HCT116 (cell line): Measurements from ENCODE around the gene GOLT1A. TPM values are rescaled to one million over a fixed set of nuclear protein-coding genes. Genes with fewer than 3 reads are reported as not detected.

Experiments
- ATAC-seq: fragments of 200-7000 bp; cut with Tn5 transposase; 2 replicates; pipeline ENCODE4 v1.9.1; 2020; ENCODE audit warnings: mild to moderate bottlenecking, moderate library complexity
- BruUV-seq: library from RNA; stranded (reverse); fragments of 400-500 nt; replicated peaks from 2 replicates; lab custom pipeline; 2021; lab: Mats Ljungman, UMichigan
- CTCF ChIA-PET: fragments of 300-600 bp; sonication (Branson Sonifier 250); formaldehyde crosslinking; loops from one replicate; lab custom pipeline; 2021; ENCODE audit warnings: antibody characterized with exemption; lab: Charles Lee
- POLR2A ChIA-PET: fragments of 300-600, 350-600 bp; sonication (Branson Sonifier 250); formaldehyde crosslinking; loops from one replicate; lab custom pipeline; 2021; ENCODE audit warnings: antibody characterized with exemption; lab: Charles Lee
- RAD21 ChIA-PET, 2 experiments: fragments of 300-600 bp; sonication (Branson Sonifier 250); formaldehyde crosslinking; loops; one replicate each; lab custom pipeline; 2023; ENCODE audit warnings: low total read pairs in 2 of 2; ENCODE audit not compliant: uncharacterized antibody in 2 of 2, unreplicated experiment in 2 of 2, low non-redundant PET in 1 of 2; lab: Charles Lee
- DNase-seq: peaks from one replicate; pipeline ENCODE4 v3.0.0-alpha.2; 2010; ENCODE audit warnings: low read depth, low spot score
- H2AFZ ChIP-seq: fragments of 200-600 bp; shearing (Covaris generic), sonication (generic); 2 replicates; pipeline ENCODE4 v1.6.1; 2017; ENCODE audit warnings: low read depth, mixed run types, mixed read lengths, antibody characterized with exemption, low read length; ENCODE audit not compliant: poor library complexity, severe bottlenecking
- H3K27ac ChIP-seq: 2 replicates; pipeline ENCODE4 v1.5.1; 2012; ENCODE audit warnings: low read depth, low read length
- H3K27me3 ChIP-seq: fragments of 200-600 bp; sonication (generic); 2 replicates; pipeline ENCODE4 v1.6.1; 2016; ENCODE audit warnings: mixed run types, low read length, mixed read lengths; ENCODE audit not compliant: insufficient read depth
- H3K36me3 ChIP-seq, 2 experiments: fragments of 200-500 bp in 1 of 2; fragments of 200-600 bp in 1 of 2; sonication (Bioruptor generic) in 1 of 2; sonication (generic) in 1 of 2; 2 replicates each; pipeline versions ENCODE4 v1.5.1 to v1.6.1; 2014 to 2016; ENCODE audit warnings: low read length in 2 of 2, inconsistent platforms in 1 of 2, mixed read lengths in 1 of 2, mixed run types in 1 of 2; ENCODE audit not compliant: insufficient read depth in 2 of 2, control insufficient read depth in 1 of 2
- H3K4me1 ChIP-seq, 2 experiments: fragments of 200-600 bp in 1 of 2; sonication (generic) in 1 of 2; 2 replicates each; pipeline versions ENCODE4 v1.5.1 to v1.6.1; 2012 to 2017; ENCODE audit warnings: low read length in 2 of 2, inconsistent platforms in 1 of 2, mild to moderate bottlenecking in 1 of 2, mixed read lengths in 1 of 2, mixed run types in 1 of 2, moderate library complexity in 1 of 2; ENCODE audit not compliant: insufficient read depth in 2 of 2, control insufficient read depth in 1 of 2
- H3K4me2 ChIP-seq: fragments of 200-600 bp; sonication (generic); 2 replicates; pipeline ENCODE4 v1.6.1; 2017; ENCODE audit warnings: mixed run types, low read length, mixed read lengths
- H3K4me3 ChIP-seq, 2 experiments: fragments of 200-600 bp in 1 of 2; sonication (generic) in 1 of 2; replicated peaks in 1 of 2; 2 replicates each; pipeline ENCODE4 v1.5.1; 2011 to 2016; ENCODE audit warnings: low read length in 2 of 2, control low read depth in 1 of 2, low read depth in 1 of 2, mild to moderate bottlenecking in 1 of 2, mixed read lengths in 1 of 2, mixed run types in 1 of 2
- H3K79me2 ChIP-seq: fragments of 200-600 bp; sonication (generic); 2 replicates; pipeline ENCODE4 v1.6.1; 2017; ENCODE audit warnings: mild to moderate bottlenecking, mixed run types, low read length, moderate library complexity, mixed read lengths; ENCODE audit not compliant: insufficient read depth
- H3K9ac ChIP-seq: fragments of 200-600 bp; sonication (generic); 2 replicates; pipeline ENCODE4 v1.6.1; 2016; ENCODE audit warnings: low read length, mixed read lengths
- H3K9me2 ChIP-seq: fragments of 200-600 bp; sonication (generic), shearing (Covaris generic); 2 replicates; pipeline ENCODE4 v1.6.1; 2017; ENCODE audit warnings: mixed run types, mild to moderate bottlenecking, moderate library complexity; ENCODE audit not compliant: insufficient read depth
- H3K9me3 ChIP-seq, 2 experiments: fragments of 200-500 bp in 1 of 2; fragments of 200-600 bp in 1 of 2; sonication (Bioruptor generic) in 1 of 2; sonication (generic) in 1 of 2; 2 replicates each; pipeline ENCODE4 v1.6.1; 2014 to 2017; ENCODE audit warnings: low read length in 2 of 2, mixed read lengths in 2 of 2, inconsistent platforms in 1 of 2, low read depth in 1 of 2, mild to moderate bottlenecking in 1 of 2, mixed run types in 1 of 2, moderate library complexity in 1 of 2; ENCODE audit not compliant: control insufficient read depth in 1 of 2, insufficient read depth in 1 of 2
- H4K20me1 ChIP-seq: fragments of 200-600 bp; sonication (generic), shearing (Covaris generic); 2 replicates; pipeline ENCODE4 v1.6.1; 2017; ENCODE audit warnings: mixed run types, mild to moderate bottlenecking, moderate library complexity; ENCODE audit not compliant: insufficient read depth
- ATF3 ChIP-seq: IDR thresholded peaks from 2 replicates; pipeline ENCODE4 v1.6.1; 2012
- FOSL1 ChIP-seq: IDR thresholded peaks from 2 replicates; pipeline ENCODE4 v1.6.1; 2012; ENCODE audit warnings: low read depth
- JUND ChIP-seq: IDR thresholded peaks from 2 replicates; pipeline ENCODE4 v1.6.1; 2012
- POLR2A ChIP-seq: IDR thresholded peaks from 2 replicates; pipeline ENCODE4 v1.7.0; 2011; ENCODE audit warnings: borderline replicate concordance; ENCODE audit not compliant: insufficient read depth, insufficient read length; ENCODE audit errors: extremely low read depth
- POLR2AphosphoS5 ChIP-seq: IDR thresholded peaks from 2 replicates; pipeline ENCODE4 v1.6.1; 2011; ENCODE audit warnings: mild to moderate bottlenecking, low read depth, low read length, moderate library complexity
- RAD21 ChIP-seq: IDR thresholded peaks from 2 replicates; pipeline ENCODE4 v1.6.1; 2012; ENCODE audit warnings: low read depth, mild to moderate bottlenecking
- TCF7L2 ChIP-seq: IDR thresholded peaks from 2 replicates; pipeline ENCODE4 v1.7.0; 2011; ENCODE audit warnings: borderline replicate concordance, inconsistent platforms; ENCODE audit not compliant: insufficient read depth, insufficient read length; ENCODE audit errors: extremely low read depth
- ZBTB33 ChIP-seq: IDR thresholded peaks from 2 replicates; pipeline ENCODE4 v1.6.1; 2011; ENCODE audit warnings: mild to moderate bottlenecking, low read length, moderate library complexity; ENCODE audit not compliant: insufficient replicate concordance; ENCODE audit errors: extremely low read depth
- intact Hi-C: fragments of 100-400 bp; cut with micrococcal nuclease; formaldehyde crosslinking; loops from 2 replicates; pipeline ENCODE4 v1.10.0; 2022
- total RNA-seq: library from RNA; stranded (reverse); gene quantifications from one replicate; pipeline ENCODE4 v1.2.1, GENCODE V29; 2021; ENCODE audit not compliant: unreplicated experiment
- TF ChIP-seq, protein P1 (sequence below), 3 experiments: fragments of 200-600 bp in 1 of 3; sonication (generic) in 1 of 3; IDR thresholded peaks in 2 of 3; conservative IDR thresholded peaks in 1 of 3; 2 replicates each; pipeline ENCODE4 v1.5.1; 2012 to 2017; ENCODE audit warnings: low read depth in 2 of 3, low read length in 2 of 3, antibody characterized with exemption in 1 of 3, borderline replicate concordance in 1 of 3, control low read depth in 1 of 3, mild to moderate bottlenecking in 1 of 3, mixed read lengths in 1 of 3, mixed run types in 1 of 3, moderate library complexity in 1 of 3; ENCODE audit not compliant: insufficient read depth in 1 of 3

GOLT1A gene
- total RNA-seq, 1 experiment from 2014 or later: 8.0 TPM

- Histone ChIP-seq H3K4me2 (no peak overlapping the region), H3K9ac (no peak overlapping the region), H3K9me3 (no peaks in the 10 kb centered on the region), H2AFZ (no peak overlapping the region), H3K9me2 (no peaks in the 10 kb centered on the region), H3K27me3 (no peaks in the 10 kb centered on the region), H4K20me1 (no peaks in the 10 kb centered on the region), H3K4me1 (peaks cover 8 to 27% of the 10 kb centered on the region in 2 experiments), H3K36me3 (no peaks in the 10 kb centered on the region), H3K27ac (no peak overlapping the region), H3K4me3 (no peak overlapping the region), H3K79me2 (no peaks in the 10 kb centered on the region)
- DNase-seq (no peak), ATAC-seq (no peak)
- BruUV-seq: no TSS peak
- ChIA-PET RAD21 (no interaction called here), POLR2A (no interaction called here), CTCF (no interaction called here)
- TF ChIP-seq FOSL1: no peak
- intact Hi-C loops: no loop called here
These were observed 59.1 kb downstream of the GOLT1A start for GRCh38 chr1:204154568-204155255.

DNA sequence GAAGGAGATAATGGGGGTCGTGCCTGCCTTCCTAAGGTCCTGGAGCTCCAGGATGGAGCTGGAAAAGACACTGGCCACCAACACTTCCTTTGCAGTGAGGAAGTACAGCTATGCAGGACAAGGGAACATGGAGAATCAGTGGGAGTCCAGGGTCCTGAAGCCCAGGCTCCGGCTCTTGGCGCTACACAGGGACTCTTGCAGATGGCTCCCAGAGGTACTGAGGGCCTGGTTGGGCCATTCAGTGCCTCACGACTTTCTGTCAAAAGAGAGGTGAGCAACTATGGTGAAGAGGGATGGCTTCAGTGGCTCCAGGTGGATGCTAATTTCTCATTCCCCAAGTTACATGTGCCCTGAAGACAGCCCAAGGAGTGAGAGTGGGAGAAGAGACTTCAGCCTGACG is 60.1 kb downstream of the GOLT1A start:
- no TSS peak for BruUV-seq
- CTCF ChIA-PET: no interaction called here
- H4K20me1 ChIP-seq: no peaks in the 10 kb centered on the region
- no peaks in the 10 kb centered on the region for H3K9me2 ChIP-seq
- no peak overlapping the region for H3K4me2 ChIP-seq
- peaks cover 8 to 27% of the 10 kb centered on the region in 2 experiments for H3K4me1 ChIP-seq
- no peaks in the 10 kb centered on the region for H3K79me2 ChIP-seq
- RAD21 ChIA-PET: interaction anchor here in 1 of 2 experiments (1.0 kb wide), 1 partner anchor 9 kb away, joined by 3 read pairs; no protein-coding TSS in a partner anchor
- no peaks in the 10 kb centered on the region for H3K27me3 ChIP-seq
- ATAC-seq (no peak), DNase-seq (no peak)
- no peaks in the 10 kb centered on the region for H3K9me3 ChIP-seq
- TF ChIP-seq ATF3: no peak
- TF ChIP-seq TCF7L2: no peak
- TF ChIP-seq POLR2A: no peak
- no peak for TF ChIP-seq RAD21
- TF ChIP-seq, protein P1, sequence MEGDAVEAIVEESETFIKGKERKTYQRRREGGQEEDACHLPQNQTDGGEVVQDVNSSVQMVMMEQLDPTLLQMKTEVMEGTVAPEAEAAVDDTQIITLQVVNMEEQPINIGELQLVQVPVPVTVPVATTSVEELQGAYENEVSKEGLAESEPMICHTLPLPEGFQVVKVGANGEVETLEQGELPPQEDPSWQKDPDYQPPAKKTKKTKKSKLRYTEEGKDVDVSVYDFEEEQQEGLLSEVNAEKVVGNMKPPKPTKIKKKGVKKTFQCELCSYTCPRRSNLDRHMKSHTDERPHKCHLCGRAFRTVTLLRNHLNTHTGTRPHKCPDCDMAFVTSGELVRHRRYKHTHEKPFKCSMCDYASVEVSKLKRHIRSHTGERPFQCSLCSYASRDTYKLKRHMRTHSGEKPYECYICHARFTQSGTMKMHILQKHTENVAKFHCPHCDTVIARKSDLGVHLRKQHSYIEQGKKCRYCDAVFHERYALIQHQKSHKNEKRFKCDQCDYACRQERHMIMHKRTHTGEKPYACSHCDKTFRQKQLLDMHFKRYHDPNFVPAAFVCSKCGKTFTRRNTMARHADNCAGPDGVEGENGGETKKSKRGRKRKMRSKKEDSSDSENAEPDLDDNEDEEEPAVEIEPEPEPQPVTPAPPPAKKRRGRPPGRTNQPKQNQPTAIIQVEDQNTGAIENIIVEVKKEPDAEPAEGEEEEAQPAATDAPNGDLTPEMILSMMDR (IDR thresholded peaks at IDR 0.05 in 2 of 3, conservative IDR thresholded peaks at IDR 0.05 in 1 of 3; ENCODE audit: borderline replicate concordance in 1 of 3, insufficient read depth in 1 of 3, low read depth in 2 of 3, low read length in 2 of 3): no peak
- no peak for TF ChIP-seq ZBTB33
- no peak for TF ChIP-seq JUND
- no peak for TF ChIP-seq POLR2AphosphoS5
- H3K36me3 ChIP-seq: no peaks in the 10 kb centered on the region
- no peak overlapping the region for H3K9ac ChIP-seq
- POLR2A ChIA-PET: interaction anchor here (0.6 kb wide), 1 partner anchor 259 kb away, joined by 4 read pairs; no protein-coding TSS in a partner anchor
- no peak overlapping the region for H3K27ac ChIP-seq
- no peak overlapping the region for H3K4me3 ChIP-seq
- intact Hi-C loops: no loop called here
- H2AFZ ChIP-seq: no peak overlapping the region
